Naive thymus-derived CD4-positive, alpha-beta T cell (primary cell): Measurements from ENCODE around the gene MYT1. TPM values are rescaled to one million over a fixed set of nuclear protein-coding genes. Genes with fewer than 3 reads are reported as not detected.

Experiments used
- ATAC-seq: fragments of 150-1000 bp; cut with Tn5 transposase; 2 replicates; pipeline ENCODE4 v1.10.0; 2021; ENCODE audit warnings: mild to moderate bottlenecking, moderate library complexity
- CTCF ChIA-PET: fragments of 350-600 bp; sonication (Branson Sonifier 250); formaldehyde crosslinking; loops from one replicate; lab custom pipeline; 2021; ENCODE audit warnings: antibody characterized with exemption; lab: Charles Lee
- POLR2A ChIA-PET: fragments of 350-600 bp; sonication (Branson Sonifier 250); formaldehyde crosslinking; loops from one replicate; lab custom pipeline; 2021; ENCODE audit warnings: antibody characterized with exemption, inconsistent platforms; lab: Charles Lee
- DNase-seq, 9 donors: peaks; one replicate each; pipeline versions ENCODE4 v3.0.0 to v3.0.0-alpha.2; 2020 to 2022; ENCODE audit warnings: mixed read lengths in 1 of 9
- H3K27ac ChIP-seq: one replicate; pipeline ENCODE4 v1.7.0; 2013; ENCODE audit warnings: mild to moderate bottlenecking, low read depth, low read length, moderate library complexity
- H3K27me3 ChIP-seq, 2 donors: one replicate each; pipeline ENCODE4 v1.7.0; 2013; ENCODE audit warnings: low read length in 2 of 2, mild to moderate bottlenecking in 2 of 2, moderate library complexity in 2 of 2; ENCODE audit not compliant: control insufficient read depth in 2 of 2, insufficient read depth in 2 of 2
- H3K36me3 ChIP-seq, 3 experiments: 1 replicate in 2 of 3; 2 replicates in 1 of 3; pipeline ENCODE4 v1.7.0; 2013; ENCODE audit warnings: low read length in 3 of 3, mild to moderate bottlenecking in 3 of 3, moderate library complexity in 1 of 3; ENCODE audit not compliant: insufficient read depth in 3 of 3, control insufficient read depth in 2 of 3
- H3K4me1 ChIP-seq, 2 donors: one replicate each; pipeline ENCODE4 v1.7.0; 2013; ENCODE audit warnings: low read length in 2 of 2, mild to moderate bottlenecking in 2 of 2, moderate library complexity in 1 of 2; ENCODE audit not compliant: control insufficient read depth in 2 of 2, insufficient read depth in 2 of 2
- H3K4me3 ChIP-seq: 2 replicates; pipeline ENCODE4 v1.7.0; 2013; ENCODE audit warnings: mild to moderate bottlenecking, low read length
- H3K9me3 ChIP-seq, 3 experiments: 1 replicate in 2 of 3; 2 replicates in 1 of 3; pipeline ENCODE4 v1.7.0; 2013; ENCODE audit warnings: low read length in 3 of 3; ENCODE audit not compliant: control insufficient read depth in 2 of 3
- H3K27ac Mint-ChIP-seq, 9 donors: one replicate each; pipeline ENCODE4 v1.8.0; 2020 to 2022; ENCODE audit warnings: mixed read lengths in 9 of 9, mild to moderate bottlenecking in 8 of 9, moderate library complexity in 5 of 9, inconsistent platforms in 2 of 9
- H3K27me3 Mint-ChIP-seq, 5 donors: one replicate each; pipeline ENCODE4 v1.8.0; 2021 to 2022; ENCODE audit warnings: mixed read lengths in 5 of 5, mild to moderate bottlenecking in 1 of 5
- H3K36me3 Mint-ChIP-seq, 5 donors: one replicate each; pipeline ENCODE4 v1.8.0; 2020 to 2022; ENCODE audit warnings: mixed read lengths in 5 of 5, mild to moderate bottlenecking in 3 of 5, inconsistent platforms in 1 of 5
- H3K4me1 Mint-ChIP-seq, 7 donors: one replicate each; pipeline ENCODE4 v1.8.0; 2020 to 2022; ENCODE audit warnings: mixed read lengths in 7 of 7, mild to moderate bottlenecking in 3 of 7, inconsistent platforms in 1 of 7
- H3K4me3 Mint-ChIP-seq, 10 donors: one replicate each; pipeline ENCODE4 v1.8.0; 2020 to 2022; ENCODE audit warnings: mild to moderate bottlenecking in 10 of 10, mixed read lengths in 10 of 10, moderate library complexity in 6 of 10, inconsistent platforms in 2 of 10
- H3K9me3 Mint-ChIP-seq, 11 donors: one replicate each; pipeline ENCODE4 v1.8.0; 2020 to 2022; ENCODE audit warnings: mixed read lengths in 11 of 11, mild to moderate bottlenecking in 4 of 11, inconsistent platforms in 1 of 11, moderate library complexity in 1 of 11
- intact Hi-C, 2 donors: fragments of 100-400 bp; cut with micrococcal nuclease; formaldehyde crosslinking; loops; one replicate each; pipeline ENCODE4 v1.15.1; 2023
- polyA plus RNA-seq, 2 donors: library from polyadenylated mRNA; unstranded; fragments of 300-500 nt; fragmentation: Illumina TruSeq; gene quantifications; one replicate each; pipeline ENCODE4 v1.2.3, GENCODE V29; 2021
- total RNA-seq, 6 experiments: library from RNA in 5 of 6; stranded (reverse) in 5 of 6; gene quantifications; 1 replicate in 5 of 6; 2 replicates in 1 of 6; pipeline ENCODE4 v1.2.3 and lab custom pipeline; 2021 to 2026

The MYT1 gene
- total and polyA plus RNA-seq, 7 experiments from 2014 or later: not detected

- no peaks in the 10 kb centered on the region for H3K4me1 Mint-ChIP-seq
- CTCF ChIA-PET: no interaction called here
- no peaks in the 10 kb centered on the region for H3K27me3 ChIP-seq
- ATAC-seq (no peak), DNase-seq (no peak)
- POLR2A ChIA-PET: no interaction called here
- peaks cover 0 to 2% (median 0%) of the 10 kb centered on the region in 11 donors for H3K9me3 Mint-ChIP-seq
- no peaks in the 10 kb centered on the region for H3K36me3 Mint-ChIP-seq
- no peaks in the 10 kb centered on the region for H3K9me3 ChIP-seq
- H3K4me1 ChIP-seq: no peaks in the 10 kb centered on the region
- no peaks in the 10 kb centered on the region for H3K36me3 ChIP-seq
- H3K27me3 Mint-ChIP-seq: peaks cover 0 to 12% (median 7%) of the 10 kb centered on the region in 5 donors
- no peak overlapping the region for H3K4me3 ChIP-seq
- H3K4me3 Mint-ChIP-seq: no peak overlapping the region
- H3K27ac Mint-ChIP-seq: no peak overlapping the region
- no peak overlapping the region for H3K27ac ChIP-seq
- intact Hi-C loops: no loop called here
Measured at GRCh38 chr20:64200740-64201139, 36.5 kb downstream of the MYT1 start.

GRCh38 chr20:64201653-64202052 is 37.4 kb downstream of the MYT1 start:
- no peaks in the 10 kb centered on the region for H3K4me1 ChIP-seq
- no peaks in the 10 kb centered on the region for H3K36me3 ChIP-seq
- Mint-ChIP-seq H3K36me3 (no peaks in the 10 kb centered on the region), H3K9me3 (peaks cover 0 to 2% (median 0%) of the 10 kb centered on the region in 11 donors), H3K27me3 (peaks cover 0 to 12% (median 7%) of the 10 kb centered on the region in 5 donors), H3K4me1 (no peaks in the 10 kb centered on the region), H3K27ac (no peak overlapping the region), H3K4me3 (no peak overlapping the region)
- CTCF ChIA-PET: no interaction called here
- no peak for DNase-seq
- no peak overlapping the region for H3K4me3 ChIP-seq
- no peaks in the 10 kb centered on the region for H3K27me3 ChIP-seq
- POLR2A ChIA-PET: no interaction called here
- H3K9me3 ChIP-seq: no peaks in the 10 kb centered on the region
- H3K27ac ChIP-seq: no peak overlapping the region
- intact Hi-C loops: no loop called here
- no peak for ATAC-seq

GRCh38 chr20:64203037-64203777 is 39.0 kb downstream of the MYT1 start:
- ATAC-seq (no peak), DNase-seq (no peak)
- no peaks in the 10 kb centered on the region for H3K4me1 ChIP-seq
- no peaks in the 10 kb centered on the region for H3K36me3 ChIP-seq
- ChIA-PET CTCF (no interaction called here), POLR2A (no interaction called here)
- peaks cover 0 to 2% (median 0%) of the 10 kb centered on the region in 7 donors for H3K4me1 Mint-ChIP-seq
- peaks cover 0 to 2% (median 0%) of the 10 kb centered on the region in 11 donors for H3K9me3 Mint-ChIP-seq
- H3K9me3 ChIP-seq: no peaks in the 10 kb centered on the region
- no peaks in the 10 kb centered on the region for H3K36me3 Mint-ChIP-seq
- intact Hi-C loops: no loop called here
- H3K27ac Mint-ChIP-seq: no peak overlapping the region
- H3K27me3 ChIP-seq: no peaks in the 10 kb centered on the region
- H3K4me3 ChIP-seq: no peak overlapping the region
- no peak overlapping the region for H3K4me3 Mint-ChIP-seq
- H3K27ac ChIP-seq: no peak overlapping the region
- peaks cover 0 to 12% (median 0%) of the 10 kb centered on the region in 5 donors for H3K27me3 Mint-ChIP-seq

GRCh38 chr20:64205611-64206026 is 41.4 kb downstream of the MYT1 start:
- ATAC-seq (no peak), DNase-seq (no peak)
- ChIA-PET POLR2A (no interaction called here), CTCF (no interaction called here)
- intact Hi-C loops: no loop called here
- Mint-ChIP-seq H3K4me3 (no peak overlapping the region), H3K36me3 (no peaks in the 10 kb centered on the region), H3K27me3 (peaks cover 0 to 3% (median 0%) of the 10 kb centered on the region in 5 donors), H3K9me3 (no peaks in the 10 kb centered on the region), H3K27ac (no peak overlapping the region), H3K4me1 (peaks cover 0 to 6% (median 0%) of the 10 kb centered on the region in 7 donors)
- Histone ChIP-seq H3K27ac (no peak overlapping the region), H3K4me3 (no peak overlapping the region), H3K36me3 (no peaks in the 10 kb centered on the region), H3K27me3 (no peaks in the 10 kb centered on the region), H3K4me1 (no peaks in the 10 kb centered on the region), H3K9me3 (no peaks in the 10 kb centered on the region)

- no peaks in the 10 kb centered on the region for H3K27me3 ChIP-seq
- DNase-seq: no peak
Measured at GRCh38 chr20:64206614-64207013, 42.4 kb downstream of the MYT1 start.

GRCh38 chr20:64207641-64208590 is 43.7 kb downstream of the MYT1 start:
- no peaks in the 10 kb centered on the region for H3K27me3 ChIP-seq
- H3K27me3 Mint-ChIP-seq: peaks cover 0 to 3% (median 0%) of the 10 kb centered on the region in 5 donors
- H3K4me3 Mint-ChIP-seq: no peak overlapping the region
- intact Hi-C loops: no loop called here
- no peaks in the 10 kb centered on the region for H3K9me3 Mint-ChIP-seq
- CTCF ChIA-PET: no interaction called here
- DNase-seq (no peak), ATAC-seq (no peak)
- peaks cover 0 to 6% (median 0%) of the 10 kb centered on the region in 7 donors for H3K4me1 Mint-ChIP-seq
- no peaks in the 10 kb centered on the region for H3K9me3 ChIP-seq
- no peak overlapping the region for H3K27ac ChIP-seq
- POLR2A ChIA-PET: no interaction called here
- no peaks in the 10 kb centered on the region for H3K36me3 ChIP-seq
- H3K27ac Mint-ChIP-seq: no peak overlapping the region
- no peak overlapping the region for H3K4me3 ChIP-seq
- no peaks in the 10 kb centered on the region for H3K4me1 ChIP-seq
- H3K36me3 Mint-ChIP-seq: no peaks in the 10 kb centered on the region

More at GRCh38 chr20:64206614-64207013, 42.4 kb downstream of the MYT1 start:
- H3K9me3 Mint-ChIP-seq: no peaks in the 10 kb centered on the region
- intact Hi-C loops: no loop called here
- no peak overlapping the region for H3K27ac Mint-ChIP-seq
- H3K4me1 Mint-ChIP-seq: peaks cover 0 to 6% (median 0%) of the 10 kb centered on the region in 7 donors
- H3K4me3 Mint-ChIP-seq: no peak overlapping the region
- H3K9me3 ChIP-seq: no peaks in the 10 kb centered on the region
- no peaks in the 10 kb centered on the region for H3K36me3 ChIP-seq
- H3K4me1 ChIP-seq: no peaks in the 10 kb centered on the region
- no peaks in the 10 kb centered on the region for H3K36me3 Mint-ChIP-seq
- POLR2A ChIA-PET: no interaction called here
- H3K27ac ChIP-seq: no peak overlapping the region
- H3K27me3 Mint-ChIP-seq: peaks cover 0 to 3% (median 0%) of the 10 kb centered on the region in 5 donors
- ATAC-seq: no peak
- CTCF ChIA-PET: no interaction called here
- H3K4me3 ChIP-seq: no peak overlapping the region
